HFF-Myc (cell line): Measurements from ENCODE around the gene PAQR8.

Experiments used
- DNase-seq: peaks from one replicate; pipeline ENCODE4 v3.0.0-alpha.2; 2011; ENCODE audit warnings: low read depth; ENCODE audit errors: extremely low read depth
- H3K4me3 ChIP-seq: replicated peaks from 2 replicates; pipeline ENCODE4 v1.5.1; 2011; ENCODE audit warnings: low read depth, mild to moderate bottlenecking, control low read depth, low read length
- TF ChIP-seq, protein P1 (sequence below): IDR thresholded peaks from 2 replicates; pipeline ENCODE4 v1.5.1; 2012; ENCODE audit warnings: mild to moderate bottlenecking, low read depth, low read length, control low read depth; ENCODE audit errors: missing control alignments

PAQR8 gene

DNA sequence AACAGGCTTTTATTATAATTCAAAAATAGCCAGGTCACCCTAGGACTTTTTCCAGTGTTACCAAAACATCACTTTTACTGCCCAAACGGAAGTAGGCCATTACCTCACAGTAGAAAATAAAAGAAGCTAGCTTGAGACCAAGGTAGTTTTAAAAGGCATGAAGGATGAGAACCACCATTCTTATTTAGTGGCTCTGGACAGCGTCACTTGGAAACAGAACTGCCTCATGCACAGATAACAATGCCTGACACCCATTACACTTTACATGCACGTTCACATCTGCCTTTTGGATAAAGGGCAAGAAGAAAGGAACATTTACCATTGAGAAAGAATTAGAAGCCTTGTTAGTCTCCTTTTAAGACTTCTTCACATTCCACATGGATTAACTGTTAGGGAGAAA is 1.9 kb upstream of the PAQR8 start:
- no peak for DNase-seq

DNA sequence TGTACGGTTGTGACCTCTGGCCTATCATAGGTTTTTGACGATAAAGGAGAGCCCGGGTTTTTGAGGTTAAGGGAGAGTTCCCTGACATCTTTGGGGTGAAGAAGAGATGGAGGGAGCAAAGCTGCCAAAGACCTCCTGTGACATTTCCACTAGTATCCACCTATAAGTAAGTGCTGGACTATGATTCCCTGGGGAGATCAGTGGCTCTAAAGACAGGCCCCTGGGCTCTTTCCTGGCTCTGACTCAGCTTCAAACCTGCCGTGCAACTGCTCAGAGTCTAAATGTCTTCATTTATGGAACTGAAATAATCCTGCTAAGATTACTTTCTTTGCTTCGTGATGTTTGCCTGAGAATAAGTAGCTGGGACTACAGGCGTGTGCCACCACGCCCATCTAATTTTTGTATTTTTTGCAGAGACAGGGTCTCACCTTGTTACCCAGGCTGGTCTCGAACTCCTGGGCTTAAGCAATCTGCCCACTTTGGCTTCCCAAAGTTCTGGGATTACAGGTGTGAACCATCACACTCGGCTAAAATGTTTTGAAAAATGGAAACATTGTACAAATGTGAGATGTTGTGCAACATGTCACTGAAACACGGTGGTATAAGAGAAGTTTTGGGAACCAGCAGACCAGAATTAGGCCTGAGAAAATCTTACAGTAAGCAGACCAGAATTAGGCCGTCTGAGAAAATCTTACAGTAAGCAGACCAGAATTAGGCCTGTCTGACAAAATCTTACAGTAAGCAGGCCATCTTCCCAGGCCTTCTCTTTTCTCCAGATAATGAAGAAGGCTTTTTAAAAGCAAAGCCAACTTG is 1.1 kb upstream of the PAQR8 start:
- TF ChIP-seq, protein P1, sequence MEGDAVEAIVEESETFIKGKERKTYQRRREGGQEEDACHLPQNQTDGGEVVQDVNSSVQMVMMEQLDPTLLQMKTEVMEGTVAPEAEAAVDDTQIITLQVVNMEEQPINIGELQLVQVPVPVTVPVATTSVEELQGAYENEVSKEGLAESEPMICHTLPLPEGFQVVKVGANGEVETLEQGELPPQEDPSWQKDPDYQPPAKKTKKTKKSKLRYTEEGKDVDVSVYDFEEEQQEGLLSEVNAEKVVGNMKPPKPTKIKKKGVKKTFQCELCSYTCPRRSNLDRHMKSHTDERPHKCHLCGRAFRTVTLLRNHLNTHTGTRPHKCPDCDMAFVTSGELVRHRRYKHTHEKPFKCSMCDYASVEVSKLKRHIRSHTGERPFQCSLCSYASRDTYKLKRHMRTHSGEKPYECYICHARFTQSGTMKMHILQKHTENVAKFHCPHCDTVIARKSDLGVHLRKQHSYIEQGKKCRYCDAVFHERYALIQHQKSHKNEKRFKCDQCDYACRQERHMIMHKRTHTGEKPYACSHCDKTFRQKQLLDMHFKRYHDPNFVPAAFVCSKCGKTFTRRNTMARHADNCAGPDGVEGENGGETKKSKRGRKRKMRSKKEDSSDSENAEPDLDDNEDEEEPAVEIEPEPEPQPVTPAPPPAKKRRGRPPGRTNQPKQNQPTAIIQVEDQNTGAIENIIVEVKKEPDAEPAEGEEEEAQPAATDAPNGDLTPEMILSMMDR = no peak
- no peak overlapping the region for H3K4me3 ChIP-seq
- no peak for DNase-seq

More for the DNA sequence above, 1.9 kb upstream of the PAQR8 start:
- TF ChIP-seq, protein P1 = no peak
- no peak overlapping the region for H3K4me3 ChIP-seq

DNA sequence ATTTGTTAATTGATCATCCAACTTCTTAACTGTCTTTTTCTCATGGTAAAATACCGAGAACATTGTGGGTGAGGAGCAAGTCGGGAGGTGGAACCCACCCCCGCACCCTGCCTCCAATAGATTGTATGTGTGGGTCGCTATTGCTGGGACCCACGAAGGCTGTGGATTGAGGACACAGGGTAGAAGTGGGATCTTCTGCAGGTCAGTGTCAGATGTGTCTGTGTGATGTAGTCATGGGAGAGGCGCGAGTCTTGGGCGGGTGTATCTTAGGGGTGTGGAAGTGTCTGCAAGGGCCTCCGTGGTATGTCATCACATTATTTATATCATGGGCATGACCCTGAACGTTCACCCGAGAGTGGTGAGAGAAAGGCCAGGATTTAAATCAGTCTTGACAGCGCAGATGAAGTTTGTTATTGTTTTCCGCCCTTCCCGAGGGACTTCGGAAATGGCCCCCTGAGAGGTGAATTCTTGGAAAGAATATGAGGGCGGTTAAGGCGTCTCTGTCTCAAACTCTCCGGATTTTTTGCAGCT is 472 bp upstream of the PAQR8 start:
- no peak for DNase-seq
- TF ChIP-seq, protein P1 = no peak

DNA sequence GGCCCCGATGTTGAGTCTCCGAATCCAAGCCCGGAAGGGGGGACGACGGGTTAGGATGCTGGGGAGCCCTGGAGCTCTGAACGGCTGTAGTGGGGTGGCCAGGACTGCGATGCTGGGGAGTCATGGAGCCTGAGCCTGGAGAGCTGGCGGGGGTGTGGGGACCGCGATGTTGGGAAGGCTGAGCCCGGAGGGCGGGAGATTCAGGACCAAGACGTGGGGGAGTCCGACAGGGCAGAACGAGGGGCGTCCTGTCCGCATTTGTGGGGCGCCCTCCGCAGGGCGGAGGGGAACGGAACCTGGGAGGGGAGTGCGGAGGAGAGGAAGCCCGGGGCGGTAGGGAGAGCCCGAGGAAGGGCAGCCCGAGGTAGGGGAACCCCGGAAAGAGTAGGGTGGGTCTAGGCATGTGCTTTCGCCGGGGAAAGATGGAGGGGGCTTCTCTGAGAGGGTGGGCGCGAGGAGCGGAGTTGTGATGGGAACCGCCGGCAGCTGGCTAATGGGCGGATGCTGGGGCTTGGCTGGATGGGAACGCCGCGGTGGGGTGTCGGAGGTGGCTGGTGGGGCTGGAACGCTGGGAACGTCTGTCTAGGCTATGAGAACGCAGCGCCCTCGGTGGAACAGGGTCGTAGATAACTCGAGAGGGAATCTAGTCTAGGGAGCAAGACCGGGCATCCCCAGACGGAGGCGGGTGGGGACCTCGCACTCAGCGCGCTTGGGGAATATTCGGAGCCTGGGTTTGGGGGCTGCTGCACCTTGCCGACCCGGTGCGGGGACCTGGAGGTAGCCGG is 684 bp downstream of the PAQR8 start:
- peak overlapping the region; percentile 87 for H3K4me3 ChIP-seq
- TF ChIP-seq, protein P1 = no peak
- DNase-seq = no peak

More for the DNA sequence above, 472 bp upstream of the PAQR8 start:
- peak overlapping the region; percentile 87 for H3K4me3 ChIP-seq

DNA sequence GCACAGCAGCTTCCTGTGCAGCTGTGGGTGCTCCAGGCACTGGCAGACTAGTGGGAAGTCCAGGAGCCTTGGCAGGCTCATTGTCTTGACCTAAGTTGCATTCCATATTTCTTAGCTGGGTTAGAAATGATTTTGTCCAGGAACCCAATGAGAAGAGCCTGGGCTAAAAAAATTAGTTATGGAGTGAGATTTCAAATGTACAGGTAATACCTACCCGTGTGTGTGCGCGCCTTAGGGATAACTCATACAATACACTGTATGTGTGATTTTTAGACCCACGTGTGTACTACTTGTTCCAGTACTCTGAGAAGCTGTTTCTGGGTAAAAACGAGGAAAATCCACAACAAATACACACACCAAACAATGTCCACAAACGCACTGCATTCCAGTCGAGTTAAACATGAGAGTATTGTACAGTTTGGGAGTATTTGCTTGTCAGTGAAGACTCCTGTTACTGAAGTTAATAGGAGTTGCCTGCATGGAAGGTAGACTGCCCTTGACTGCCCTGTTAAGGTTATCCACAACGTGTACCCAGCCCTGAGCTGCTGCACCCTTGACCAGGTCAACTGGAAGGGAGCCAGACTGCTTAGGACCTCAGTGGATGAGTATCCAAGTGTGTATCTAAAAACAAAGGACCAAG is 1.4 kb downstream of the PAQR8 start:
- peak overlapping the region; percentile 87 for H3K4me3 ChIP-seq
- no peak for DNase-seq
- TF ChIP-seq, protein P1 = no peak

DNA sequence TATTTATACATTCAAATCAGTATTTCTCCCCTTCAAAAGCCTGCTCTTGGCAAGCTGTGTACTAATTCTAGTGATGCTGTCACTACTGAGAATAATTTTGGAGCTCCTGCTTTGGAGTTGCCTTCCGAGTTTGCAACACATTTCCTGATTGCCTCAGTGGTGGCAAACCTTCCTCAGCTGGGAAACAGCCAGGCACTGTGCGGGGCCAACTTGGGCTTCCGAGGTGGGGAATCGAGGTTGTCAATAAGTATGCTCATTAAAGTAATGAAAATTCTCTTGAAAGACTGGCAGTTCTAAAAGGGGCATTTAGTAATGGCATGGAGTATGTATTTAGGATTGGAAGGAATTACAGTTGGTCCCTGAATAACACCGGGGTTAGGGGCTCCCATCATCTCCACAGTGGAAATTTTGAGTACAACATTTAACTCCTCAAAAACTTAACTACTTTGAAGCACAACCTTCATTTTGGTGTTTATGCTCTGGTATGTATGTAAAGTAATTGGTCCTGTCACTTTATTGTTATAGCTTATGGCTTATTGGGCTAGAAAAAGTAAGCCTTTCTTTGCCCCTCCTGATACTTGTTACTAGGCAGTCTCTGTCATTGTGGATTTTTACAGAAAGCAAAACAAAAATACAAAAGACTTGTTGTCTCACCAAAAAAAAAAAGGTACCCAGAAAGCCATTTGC is 2.7 kb downstream of the PAQR8 start:
- no peak for DNase-seq
- no peak overlapping the region for H3K4me3 ChIP-seq
- TF ChIP-seq, protein P1 = no peak
